Smooth muscle cell (in vitro differentiated cells): ENCODE data around the gene CENPB. TPM values are rescaled to one million over a fixed set of nuclear protein-coding genes. Genes with fewer than 3 reads are reported as not detected.

ENCODE experiments used
- DNase-seq: peaks from one replicate; lab custom pipeline; 2025; ENCODE audit not compliant: unreplicated experiment; lab: John Stamatoyannopoulos, UW
- H2AFZ ChIP-seq: fragments of 200-600 bp; sonication (generic); 2 replicates; pipeline ENCODE4 v1.6.0; 2016; ENCODE audit warnings: antibody characterized with exemption, low read depth, mild to moderate bottlenecking
- H3F3A ChIP-seq: fragments of 200-600 bp; sonication (generic); 2 replicates; pipeline ENCODE4 v1.6.0; 2017; ENCODE audit warnings: antibody characterized with exemption, low read depth
- H3K27ac ChIP-seq: fragments of 200-600 bp; sonication (generic); 2 replicates; pipeline ENCODE4 v1.5.1; 2016; ENCODE audit warnings: low read depth, mild to moderate bottlenecking
- H3K27me3 ChIP-seq: fragments of 200-600 bp; sonication (generic); 2 replicates; pipeline ENCODE4 v1.6.1; 2016; ENCODE audit warnings: low read depth, mild to moderate bottlenecking
- H3K36me3 ChIP-seq: fragments of 200-600 bp; sonication (generic); 2 replicates; pipeline ENCODE4 v1.5.1; 2016; ENCODE audit warnings: low read depth
- H3K4me1 ChIP-seq: fragments of 200-600 bp; sonication (generic); 2 replicates; pipeline ENCODE4 v1.5.1; 2016; ENCODE audit warnings: low read depth
- H3K4me2 ChIP-seq: fragments of 200-600 bp; sonication (generic); 2 replicates; pipeline ENCODE4 v1.6.0; 2016; ENCODE audit warnings: mild to moderate bottlenecking
- H3K4me3 ChIP-seq: fragments of 200-600 bp; sonication (generic); 2 replicates; pipeline ENCODE4 v1.5.1; 2016; ENCODE audit warnings: mild to moderate bottlenecking
- H3K79me2 ChIP-seq: fragments of 200-600 bp; sonication (generic); 2 replicates; pipeline ENCODE4 v1.6.0; 2016; ENCODE audit warnings: low read depth, mild to moderate bottlenecking
- H3K9ac ChIP-seq: fragments of 200-600 bp; sonication (generic); 2 replicates; pipeline ENCODE4 v1.6.0; 2016; ENCODE audit warnings: low read depth
- H3K9me3 ChIP-seq: fragments of 200-600 bp; sonication (generic); replicated peaks from 2 replicates; pipeline ENCODE4 v1.5.1; 2016; ENCODE audit warnings: low read depth
- H4K20me1 ChIP-seq: fragments of 200-600 bp; sonication (generic); 2 replicates; pipeline ENCODE4 v1.6.0; 2016; ENCODE audit warnings: low read depth
- CTCF ChIP-seq: fragments of 200-600 bp; sonication (generic); IDR thresholded peaks from 2 replicates; pipeline ENCODE4 v1.5.1; 2017; ENCODE audit warnings: borderline replicate concordance, mild to moderate bottlenecking, antibody characterized with exemption; ENCODE audit not compliant: insufficient read depth, poor library complexity, severe bottlenecking
- WGBS: methylation state at CpG from one replicate; pipeline ENCODE4 v1.1.7; 2016; ENCODE audit warnings: low lambda C conversion rate; 5-methylcytosine and 5-hydroxymethylcytosine counted together
- polyA plus RNA-seq: library from polyadenylated mRNA; unstranded; fragments of >200 nt; fragmentation: Nextera tagmentation; extraction: Ambion mirVana; gene quantifications from 2 replicates; pipeline ENCODE4 v1.2.1, GENCODE V29; 2016
- total RNA-seq: library from RNA; depleted of rRNA; stranded (reverse); fragments of >200 nt; gene quantifications from 2 replicates; pipeline ENCODE4 v1.2.3, GENCODE V29; 2014

Gene CENPB
- total and polyA plus RNA-seq, 2 experiments from 2014 or later: 10.4 to 23.6 TPM

GRCh38 chr20:3788685-3789155, 2.2 kb upstream of the CENPB start:
- H3K4me3 ChIP-seq: no peak overlapping the region
- H3K27me3 ChIP-seq: no peaks in the 10 kb centered on the region
- H3K36me3 ChIP-seq: no peaks in the 10 kb centered on the region
- no peaks in the 10 kb centered on the region for H3K9me3 ChIP-seq
- 63% methylated on average over 4 of the region's 4 CpGs for WGBS
- no peak overlapping the region for H2AFZ ChIP-seq
- H3K79me2 ChIP-seq: peaks cover 21% of the 10 kb centered on the region
- TF ChIP-seq CTCF: no peak
- peaks cover 24% of the 10 kb centered on the region for H4K20me1 ChIP-seq
- peaks cover 5% of the 10 kb centered on the region for H3K4me1 ChIP-seq
- DNase-seq: no peak
- H3K4me2 ChIP-seq: no peak overlapping the region
- H3K27ac ChIP-seq: no peak overlapping the region
- no peak overlapping the region for H3K9ac ChIP-seq
- peaks cover 3% of the 10 kb centered on the region for H3F3A ChIP-seq

- peak overlapping the region; percentile 87 for H3K4me2 ChIP-seq
- peaks cover 6% of the 10 kb centered on the region for H3F3A ChIP-seq
- H3K36me3 ChIP-seq: no peaks in the 10 kb centered on the region
- H3K27me3 ChIP-seq: no peaks in the 10 kb centered on the region
- H3K27ac ChIP-seq: no peak overlapping the region
- WGBS: 78% methylated on average over 5 of the region's 5 CpGs
- H3K9ac ChIP-seq: peak overlapping the region; percentile 7
- peaks cover 33% of the 10 kb centered on the region for H4K20me1 ChIP-seq
- H3K9me3 ChIP-seq: no peaks in the 10 kb centered on the region
- H3K4me3 ChIP-seq: peak overlapping the region; percentile 62
- H2AFZ ChIP-seq: no peak overlapping the region
- TF ChIP-seq CTCF: no peak
- H3K4me1 ChIP-seq: peaks cover 5% of the 10 kb centered on the region
- DNase-seq: no peak
- H3K79me2 ChIP-seq: peaks cover 24% of the 10 kb centered on the region
Measured at GRCh38 chr20:3787324-3788014, 929 bp upstream of the CENPB start.

- Histone ChIP-seq H3K27ac (no peak overlapping the region), H4K20me1 (peaks cover 35% of the 10 kb centered on the region), H3K4me1 (peaks cover 6% of the 10 kb centered on the region), H3K4me3 (peak overlapping the region; percentile 62), H3K79me2 (peaks cover 24% of the 10 kb centered on the region), H3K36me3 (no peaks in the 10 kb centered on the region), H3F3A (peaks cover 16% of the 10 kb centered on the region), H3K9me3 (no peaks in the 10 kb centered on the region), H3K4me2 (peak overlapping the region; percentile 94), H3K9ac (no peak overlapping the region), H2AFZ (no peak overlapping the region), H3K27me3 (no peaks in the 10 kb centered on the region)
- DNase-seq: no peak
- TF ChIP-seq CTCF: no peak
- 4% methylated on average over 24 of the region's 35 CpGs for WGBS
Measured at GRCh38 chr20:3786126-3786484, 435 bp downstream of the CENPB start.
